PC-9 (cell line): Measurements from ENCODE around the gene RBM12.

Experiments
- CTCF ChIP-seq: fragments of 200-600 bp; sonication (generic); conservative IDR thresholded peaks from 2 replicates; pipeline ENCODE4 v1.6.1; 2017; ENCODE audit warnings: mixed run types, antibody characterized with exemption, mild to moderate bottlenecking, moderate library complexity
- EZH2 ChIP-seq: fragments of 200-600 bp; sonication (generic); IDR thresholded peaks from 2 replicates; pipeline ENCODE4 v1.8.0; 2017; ENCODE audit warnings: antibody characterized with exemption, low read depth

DNA sequence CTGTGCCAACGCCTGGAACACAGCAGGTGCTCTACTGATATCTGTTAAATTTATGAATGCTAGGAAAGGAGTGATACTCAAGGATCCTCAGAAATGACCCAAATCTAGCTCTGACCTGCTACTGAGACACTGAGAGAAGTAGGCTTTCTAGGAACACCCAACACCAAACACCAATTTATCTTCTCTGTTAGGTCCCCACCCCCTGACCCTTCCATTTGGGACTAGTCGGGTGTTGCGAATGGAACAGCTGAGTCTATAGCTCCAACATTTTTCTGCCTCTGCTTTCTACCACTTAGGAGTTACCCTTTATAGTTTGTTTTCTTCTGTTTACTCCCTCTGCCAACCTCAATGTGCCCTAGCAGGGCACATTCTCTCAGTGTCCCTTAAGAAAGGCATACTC is 24.0 kb downstream of the RBM12 start:
- TF ChIP-seq CTCF (no peak), EZH2 (no peak)
